GM12875 (cell line): ENCODE measurements around the gene CRABP2.

Experiments used
- H3K4me3 ChIP-seq: one replicate; pipeline ENCODE4 v1.5.1; 2011; ENCODE audit warnings: low read depth, low read length, control low read depth
- TF ChIP-seq, protein P1 (sequence below): IDR thresholded peaks from 2 replicates; pipeline ENCODE4 v1.5.1; 2011; ENCODE audit warnings: low read depth, mild to moderate bottlenecking, control low read depth, inconsistent platforms, low read length, moderate library complexity, borderline replicate concordance; ENCODE audit not compliant: insufficient read depth

Gene CRABP2

DNA sequence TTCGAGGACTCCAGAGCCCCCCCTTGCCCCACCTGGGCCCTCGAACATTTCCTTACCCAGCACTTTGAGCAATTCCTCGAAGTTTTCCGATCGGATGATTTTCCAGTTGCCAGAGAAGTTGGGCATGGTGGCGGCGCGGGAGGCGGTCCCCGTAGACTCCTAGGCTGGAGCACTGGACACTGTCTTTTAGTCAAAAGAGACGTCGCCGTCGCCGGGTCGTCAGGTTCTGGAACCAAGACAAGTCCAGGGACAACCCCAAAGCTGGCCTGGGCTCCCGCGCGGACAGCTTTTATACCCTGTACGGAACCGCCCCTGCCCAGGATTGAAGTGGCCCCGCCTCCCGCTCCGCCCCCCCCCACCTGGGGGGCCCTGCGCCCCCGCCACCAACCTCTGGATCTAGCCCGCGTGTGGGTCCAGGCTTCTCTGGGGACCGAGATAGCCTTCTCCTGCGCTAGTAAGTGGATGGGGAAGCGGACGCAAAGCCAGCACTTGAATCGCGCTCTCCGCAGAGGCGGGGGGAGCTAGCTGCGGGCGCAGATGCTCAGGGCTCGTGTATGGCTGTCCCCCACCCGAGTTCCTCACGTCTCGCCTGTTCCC lies at the start of gene CRABP2:
TSS of gene CRABP2 (minus strand) at position 263 of the 597 bp plus-strand sequence. CDS start at position 126, 137 bp downstream.
- H3K4me3 ChIP-seq = peak within 1 kb of the TSS; percentile 48
- TF ChIP-seq, protein P1, sequence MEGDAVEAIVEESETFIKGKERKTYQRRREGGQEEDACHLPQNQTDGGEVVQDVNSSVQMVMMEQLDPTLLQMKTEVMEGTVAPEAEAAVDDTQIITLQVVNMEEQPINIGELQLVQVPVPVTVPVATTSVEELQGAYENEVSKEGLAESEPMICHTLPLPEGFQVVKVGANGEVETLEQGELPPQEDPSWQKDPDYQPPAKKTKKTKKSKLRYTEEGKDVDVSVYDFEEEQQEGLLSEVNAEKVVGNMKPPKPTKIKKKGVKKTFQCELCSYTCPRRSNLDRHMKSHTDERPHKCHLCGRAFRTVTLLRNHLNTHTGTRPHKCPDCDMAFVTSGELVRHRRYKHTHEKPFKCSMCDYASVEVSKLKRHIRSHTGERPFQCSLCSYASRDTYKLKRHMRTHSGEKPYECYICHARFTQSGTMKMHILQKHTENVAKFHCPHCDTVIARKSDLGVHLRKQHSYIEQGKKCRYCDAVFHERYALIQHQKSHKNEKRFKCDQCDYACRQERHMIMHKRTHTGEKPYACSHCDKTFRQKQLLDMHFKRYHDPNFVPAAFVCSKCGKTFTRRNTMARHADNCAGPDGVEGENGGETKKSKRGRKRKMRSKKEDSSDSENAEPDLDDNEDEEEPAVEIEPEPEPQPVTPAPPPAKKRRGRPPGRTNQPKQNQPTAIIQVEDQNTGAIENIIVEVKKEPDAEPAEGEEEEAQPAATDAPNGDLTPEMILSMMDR = no peak

DNA sequence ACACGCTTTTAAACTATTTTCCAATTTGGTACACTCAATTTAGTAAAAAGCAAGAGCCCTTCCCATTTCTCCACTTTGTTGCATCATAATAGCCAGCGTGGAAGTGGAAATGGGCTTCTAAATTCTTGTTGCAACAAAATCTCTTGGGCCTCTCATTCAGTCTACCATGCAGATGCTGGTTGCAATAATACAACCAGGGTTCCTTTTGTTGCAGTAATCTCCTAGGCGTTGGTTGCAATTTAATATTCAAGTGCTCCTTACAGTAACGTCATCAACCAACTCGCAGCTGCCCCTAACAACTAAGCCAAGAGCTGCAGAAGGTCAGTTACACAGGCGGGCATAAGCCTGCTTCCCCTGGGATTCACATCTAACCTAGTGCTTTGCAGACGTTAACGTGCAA lies 48.8 kb upstream of the CRABP2 start:
- TF ChIP-seq, protein P1 = no peak
- no peak overlapping the region for H3K4me3 ChIP-seq

DNA sequence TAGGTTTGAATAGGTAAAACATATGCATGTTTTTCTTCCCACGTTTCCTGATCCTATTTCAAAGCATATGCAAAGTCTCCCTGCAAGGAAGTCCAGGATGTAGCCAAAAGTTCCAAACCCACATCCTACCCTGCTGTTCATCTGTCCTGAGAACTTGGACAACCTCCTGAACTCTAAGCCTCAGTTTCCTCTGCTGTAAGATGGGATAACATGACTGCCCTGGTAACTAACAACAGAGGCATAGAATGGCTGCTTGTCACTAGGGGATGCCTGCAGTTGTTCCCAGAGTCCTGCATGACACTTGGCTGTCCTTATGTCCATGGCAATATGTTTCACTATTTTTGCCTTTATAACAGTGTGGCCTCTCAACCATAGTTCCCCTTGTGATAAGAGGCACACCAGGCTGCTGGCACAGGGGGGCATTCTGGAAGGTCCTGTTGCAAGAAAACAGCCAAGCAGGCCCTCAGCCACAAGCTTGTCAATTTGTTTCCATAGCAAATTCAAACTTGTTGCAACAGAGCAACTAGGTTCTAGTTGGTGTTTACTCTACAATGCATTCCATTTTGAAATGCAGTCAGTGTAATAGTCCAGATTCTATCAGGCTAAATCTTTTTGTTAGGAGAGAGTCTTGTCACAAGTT lies 47.6 kb upstream of the CRABP2 start:
- TF ChIP-seq, protein P1 = no peak

DNA sequence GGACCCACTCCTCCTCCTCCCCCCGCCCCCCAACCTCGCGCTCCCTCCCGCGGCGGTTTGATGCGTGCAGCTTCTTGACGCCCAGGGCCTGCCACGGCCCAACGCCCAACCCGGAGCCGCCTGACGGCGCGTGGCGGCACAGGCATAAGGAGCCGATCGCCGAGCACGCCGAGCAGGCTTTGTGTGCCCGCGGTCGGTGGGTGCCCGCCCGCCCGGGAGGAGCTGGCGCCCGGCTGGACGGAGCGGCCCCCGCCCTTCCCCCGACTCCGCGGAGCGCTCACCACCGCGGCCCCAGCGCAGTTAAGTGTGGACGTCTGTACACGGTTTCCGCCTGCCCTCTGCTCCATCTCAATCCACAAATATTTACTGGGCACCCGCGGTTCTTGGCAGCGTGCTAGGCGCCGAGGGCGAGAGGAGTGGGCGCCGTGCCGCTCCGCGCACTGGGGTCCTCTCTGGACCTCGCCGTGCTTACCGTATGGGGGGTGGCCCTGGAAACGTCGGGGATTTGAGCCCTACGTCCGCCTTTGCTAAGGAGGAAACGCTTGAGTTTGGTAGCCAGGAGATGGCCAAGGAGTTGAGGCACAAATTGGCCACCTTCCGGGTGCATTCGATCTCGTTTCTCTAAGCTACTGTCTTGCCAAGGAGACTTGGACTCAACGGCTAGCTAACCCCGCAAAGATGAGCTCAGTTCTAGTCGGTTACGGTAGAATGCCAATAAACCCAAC lies 46.5 kb upstream of the CRABP2 start:
- peak overlapping the region; percentile 80 for H3K4me3 ChIP-seq

More for the DNA sequence above, 47.6 kb upstream of the CRABP2 start:
- peak overlapping the region; percentile 80 for H3K4me3 ChIP-seq

DNA sequence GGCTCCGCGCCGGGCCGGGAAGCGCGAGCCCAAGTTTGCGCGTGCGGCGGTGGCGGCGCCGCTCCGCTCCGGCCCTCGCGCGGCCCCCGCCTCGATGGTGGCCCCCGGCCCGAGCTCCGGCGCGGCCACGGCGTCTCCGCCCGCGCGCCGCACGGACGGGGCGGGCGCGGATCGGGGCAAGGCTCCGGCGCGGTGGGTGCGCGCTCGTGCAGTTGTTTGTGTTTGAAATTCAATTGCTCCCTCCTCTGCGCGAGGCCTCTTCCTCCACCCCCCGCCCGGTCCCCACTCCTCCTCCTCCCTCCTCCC lies 46.0 kb upstream of the CRABP2 start, which contains the start of gene HDGF:
TSS of gene HDGF (minus strand) at position 225 of the 306 bp plus-strand sequence. CDS start 246 bp downstream, outside the sequence.
- H3K4me3 ChIP-seq = peak within 1 kb of the TSS; percentile 80
- TF ChIP-seq, protein P1 = no peak

More for the DNA sequence above, 46.5 kb upstream of the CRABP2 start:
- TF ChIP-seq, protein P1 = no peak

DNA sequence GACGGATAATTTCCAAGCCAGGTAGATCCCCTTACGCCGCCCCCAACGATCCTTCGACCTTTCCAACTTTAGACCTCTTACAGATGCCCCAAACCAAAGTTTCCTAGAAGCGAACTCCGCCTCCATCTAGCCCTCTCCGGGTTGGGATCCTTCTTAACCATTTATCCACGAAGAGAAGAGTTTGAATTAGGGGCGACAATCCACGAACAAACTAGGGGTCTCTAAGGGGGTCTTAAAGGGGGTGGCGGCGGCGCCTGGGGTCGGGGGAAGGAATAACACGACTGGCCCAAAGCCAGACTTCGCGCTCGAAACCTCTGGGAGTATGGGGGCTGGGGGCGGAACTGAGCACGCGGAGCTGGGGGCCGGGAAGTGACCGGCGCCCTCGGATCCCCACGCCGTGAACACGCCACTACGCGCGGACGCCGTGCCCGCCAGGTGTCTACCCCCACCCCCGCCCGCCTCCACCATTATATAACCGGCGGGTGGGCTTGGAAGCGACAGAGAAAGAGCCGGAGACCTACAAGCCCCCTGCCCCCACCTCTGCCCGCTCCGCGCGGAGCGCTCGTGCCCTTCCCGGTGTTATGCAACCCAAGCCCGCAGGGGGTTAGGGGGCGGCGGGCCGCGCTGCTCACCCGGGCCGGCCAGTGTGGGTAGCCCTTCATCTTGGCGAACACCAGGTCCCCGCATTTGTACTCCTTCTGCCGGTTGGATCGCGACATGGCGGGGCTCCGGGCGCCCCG lies 45.5 kb upstream of the CRABP2 start:
- H3K4me3 ChIP-seq = peak overlapping the region; percentile 80
- TF ChIP-seq, protein P1 = peak; percentile 20; the same call in 1 of the 2 replicates
